ENCODE results near the gene RASA4B. TPM values are rescaled to one million over a fixed set of nuclear protein-coding genes. Genes with fewer than 3 reads are reported as not detected.
A peak's percentile ranks its signal among the peaks of the same experiment; 100 is the strongest.
"Not testable (repeated sequence)": the region's sequence is repeated elsewhere in the genome, so short reads cannot be mapped to it uniquely, and the experiment has no call there.

RASA4B gene
- total RNA-seq, 2 donors from 2014 or later = 8.5 to 21.9 TPM

DNA sequence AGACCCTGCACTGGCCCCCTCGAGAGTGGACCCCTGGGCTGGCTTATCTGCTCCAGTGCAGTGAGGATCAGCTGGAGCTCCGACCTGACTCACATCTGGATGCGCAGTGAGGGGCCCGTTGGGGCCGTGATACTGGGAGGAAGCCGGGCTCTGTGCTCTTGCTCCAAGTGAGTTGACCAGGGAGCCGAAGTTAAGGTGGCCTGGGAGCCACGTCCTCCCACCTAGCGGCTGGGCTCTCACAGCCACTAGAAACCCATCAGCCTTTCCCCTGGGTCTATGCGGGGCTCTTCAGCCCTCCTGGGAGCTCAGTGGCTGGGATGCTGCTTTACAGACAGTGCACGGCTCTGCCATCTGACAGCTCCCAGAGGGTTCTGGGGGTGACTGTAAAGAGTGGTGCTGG, 62.0 kb downstream of the RASA4B start:
- TF ChIP-seq, protein P1, sequence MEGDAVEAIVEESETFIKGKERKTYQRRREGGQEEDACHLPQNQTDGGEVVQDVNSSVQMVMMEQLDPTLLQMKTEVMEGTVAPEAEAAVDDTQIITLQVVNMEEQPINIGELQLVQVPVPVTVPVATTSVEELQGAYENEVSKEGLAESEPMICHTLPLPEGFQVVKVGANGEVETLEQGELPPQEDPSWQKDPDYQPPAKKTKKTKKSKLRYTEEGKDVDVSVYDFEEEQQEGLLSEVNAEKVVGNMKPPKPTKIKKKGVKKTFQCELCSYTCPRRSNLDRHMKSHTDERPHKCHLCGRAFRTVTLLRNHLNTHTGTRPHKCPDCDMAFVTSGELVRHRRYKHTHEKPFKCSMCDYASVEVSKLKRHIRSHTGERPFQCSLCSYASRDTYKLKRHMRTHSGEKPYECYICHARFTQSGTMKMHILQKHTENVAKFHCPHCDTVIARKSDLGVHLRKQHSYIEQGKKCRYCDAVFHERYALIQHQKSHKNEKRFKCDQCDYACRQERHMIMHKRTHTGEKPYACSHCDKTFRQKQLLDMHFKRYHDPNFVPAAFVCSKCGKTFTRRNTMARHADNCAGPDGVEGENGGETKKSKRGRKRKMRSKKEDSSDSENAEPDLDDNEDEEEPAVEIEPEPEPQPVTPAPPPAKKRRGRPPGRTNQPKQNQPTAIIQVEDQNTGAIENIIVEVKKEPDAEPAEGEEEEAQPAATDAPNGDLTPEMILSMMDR (IDR thresholded peaks at IDR 0.05) = no peak
- H3K36me3 ChIP-seq = peaks cover 18% of the 10 kb centered on the region
- H3K9me3 ChIP-seq = no peaks in the 10 kb centered on the region
- H3K27me3 ChIP-seq (replicated peaks; ENCODE audit: insufficient read depth) = no peaks in the 10 kb centered on the region
- no peak overlapping the region for H3K27ac ChIP-seq
- no peak overlapping the region for H3K4me3 ChIP-seq
- no peak for DNase-seq (ENCODE audit: low spot score)
- ATAC-seq (ENCODE audit: insufficient number of reproducible peaks, low FRiP score, low read depth) = no peak
- peaks cover 0 to 5% of the 10 kb centered on the region in 2 donors for H3K4me1 ChIP-seq (ENCODE audit: control insufficient read depth in 1 of 2, low read depth in 2 of 2)

GRCh38 chr7:102454932-102455331, 62.6 kb downstream of the RASA4B start:
- H3K27ac ChIP-seq; DNase-seq (ENCODE audit: low spot score); ATAC-seq (ENCODE audit: insufficient number of reproducible peaks, low FRiP score, low read depth); H3K4me3 ChIP-seq; H3K4me1 ChIP-seq (ENCODE audit: control insufficient read depth in 1 of 2, low read depth in 2 of 2); H3K27me3 ChIP-seq (replicated peaks; ENCODE audit: insufficient read depth); H3K9me3 ChIP-seq: not testable (repeated sequence)
- H3K36me3 ChIP-seq = peaks cover 18% of the 10 kb centered on the region

GRCh38 chr7:102454468-102454867, 63.1 kb downstream of the RASA4B start:
- H3K4me3 ChIP-seq = no peak overlapping the region
- DNase-seq (ENCODE audit: low spot score) (no peak), ATAC-seq (ENCODE audit: insufficient number of reproducible peaks, low FRiP score, low read depth) (no peak)
- peaks cover 18% of the 10 kb centered on the region for H3K36me3 ChIP-seq
- TF ChIP-seq, protein P1 (IDR thresholded peaks at IDR 0.05) = no peak
- no peak overlapping the region for H3K27ac ChIP-seq
- no peaks in the 10 kb centered on the region for H3K9me3 ChIP-seq
- no peaks in the 10 kb centered on the region for H3K27me3 ChIP-seq (replicated peaks; ENCODE audit: insufficient read depth)
- H3K4me1 ChIP-seq (ENCODE audit: control insufficient read depth in 1 of 2, low read depth in 2 of 2) = peaks cover 0 to 5% of the 10 kb centered on the region in 2 donors

- Histone ChIP-seq H3K27me3 (replicated peaks; ENCODE audit: insufficient read depth) (no peaks in the 10 kb centered on the region), H3K4me3 (no peak overlapping the region), H3K36me3 (peaks cover 15% of the 10 kb centered on the region), H3K4me1 (ENCODE audit: control insufficient read depth in 1 of 2, low read depth in 2 of 2) (peaks cover 0 to 5% of the 10 kb centered on the region in 2 donors), H3K27ac (peak overlapping the region; percentile 20 to 39), H3K9me3 (no peaks in the 10 kb centered on the region)
- TF ChIP-seq, protein P1 (IDR thresholded peaks at IDR 0.05) = no peak
- DNase-seq (ENCODE audit: low spot score) (no peak), ATAC-seq (ENCODE audit: insufficient number of reproducible peaks, low FRiP score, low read depth) (no peak)
Observed at GRCh38 chr7:102453319-102453718, 64.3 kb downstream of the RASA4B start.

DNA sequence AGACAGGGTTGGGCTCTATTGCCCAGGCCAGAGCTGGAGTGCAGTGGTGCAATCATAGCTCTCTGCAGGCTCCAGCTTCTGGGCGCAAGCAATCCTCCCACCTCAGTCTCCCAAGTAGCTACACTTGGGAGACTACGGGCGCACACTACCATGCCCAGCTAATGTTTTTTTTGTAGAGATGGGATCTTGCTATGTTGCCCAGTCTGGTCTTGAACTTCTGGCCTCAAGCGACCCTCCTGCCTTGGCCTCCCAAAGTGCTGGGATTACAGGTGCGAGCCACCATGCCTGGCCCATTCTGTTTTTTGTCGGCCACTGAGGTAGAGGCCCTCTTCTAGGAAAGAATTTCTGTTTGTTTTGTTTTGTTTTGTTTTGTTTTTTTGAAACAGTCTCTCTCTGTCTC, 65.1 kb downstream of the RASA4B start:
- H3K27me3 ChIP-seq (replicated peaks; ENCODE audit: insufficient read depth) = no peaks in the 10 kb centered on the region
- ATAC-seq (ENCODE audit: insufficient number of reproducible peaks, low FRiP score, low read depth) (no peak), DNase-seq (ENCODE audit: low spot score) (no peak)
- no peak overlapping the region for H3K4me3 ChIP-seq
- no peak overlapping the region for H3K27ac ChIP-seq
- H3K4me1 ChIP-seq (ENCODE audit: control insufficient read depth in 1 of 2, low read depth in 2 of 2) = peaks cover 0 to 5% of the 10 kb centered on the region in 2 donors
- peaks cover 8% of the 10 kb centered on the region for H3K36me3 ChIP-seq
- TF ChIP-seq, protein P1 (IDR thresholded peaks at IDR 0.05) = no peak
- H3K9me3 ChIP-seq = no peaks in the 10 kb centered on the region

DNA sequence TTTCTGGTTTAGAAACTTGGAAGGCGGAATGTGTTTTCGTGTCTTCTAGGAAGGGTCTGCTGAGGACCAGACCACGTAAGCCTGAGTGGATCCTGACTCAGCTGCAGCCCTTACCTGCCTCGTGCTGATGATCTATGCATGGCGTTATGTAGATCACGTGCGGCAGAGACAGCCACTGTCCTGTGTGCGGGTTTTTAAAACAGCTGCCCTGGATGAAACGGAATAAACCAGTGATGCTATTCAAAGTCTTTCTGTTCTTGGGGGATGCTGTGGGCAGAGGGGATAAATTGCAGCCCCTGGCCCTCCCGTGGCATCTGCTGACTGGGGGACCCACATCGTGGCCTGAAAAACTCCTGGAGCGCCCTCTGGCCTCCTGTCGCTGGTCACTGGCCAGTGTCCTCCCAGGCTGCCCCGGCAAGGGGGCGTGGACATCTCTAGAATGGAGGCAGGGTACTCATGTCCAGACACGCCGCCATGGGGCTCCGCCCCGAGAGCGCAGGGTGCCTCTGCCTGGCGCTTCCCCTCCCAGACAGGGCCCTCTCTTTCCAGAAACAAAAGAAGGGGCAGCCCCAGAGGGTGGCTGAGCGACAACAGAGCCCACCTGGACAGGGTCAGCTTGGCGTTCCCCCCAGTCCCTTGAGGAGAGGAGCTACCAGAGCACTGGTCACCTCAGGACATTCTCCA, 66.1 kb downstream of the RASA4B start:
- no peak overlapping the region for H3K27ac ChIP-seq
- ATAC-seq (ENCODE audit: insufficient number of reproducible peaks, low FRiP score, low read depth) (no peak), DNase-seq (ENCODE audit: low spot score) (no peak)
- TF ChIP-seq, protein P1 (IDR thresholded peaks at IDR 0.05) = no peak
- H3K4me1 ChIP-seq (ENCODE audit: control insufficient read depth in 1 of 2, low read depth in 2 of 2) = peaks cover 0 to 5% of the 10 kb centered on the region in 2 donors
- H3K36me3 ChIP-seq = peaks cover 9% of the 10 kb centered on the region
- no peak overlapping the region for H3K4me3 ChIP-seq
- no peaks in the 10 kb centered on the region for H3K9me3 ChIP-seq
- H3K27me3 ChIP-seq (replicated peaks; ENCODE audit: insufficient read depth) = no peaks in the 10 kb centered on the region
